Adrenal gland (tissue), 5 donors: Measurements from ENCODE around the gene RXYLT1.

Source experiments
- POLR2A ChIP-seq, 2 donors: fragments of 450-650 bp; IDR thresholded peaks; one replicate each; pipeline ENCODE4 v1.6.1; 2017; ENCODE audit warnings: antibody characterized with exemption in 2 of 2, mild to moderate bottlenecking in 2 of 2, moderate library complexity in 1 of 2
- TF ChIP-seq, protein P1 (sequence below), 6 experiments: fragments of 450-650 bp in 4 of 6; fragments of 200-600 bp in 2 of 6; sonication (generic) in 1 of 6; IDR thresholded peaks; 1 replicate in 5 of 6; 2 replicates in 1 of 6; pipeline versions ENCODE4 v1.5.1 to v1.8.0; 2016 to 2021; ENCODE audit warnings: antibody characterized with exemption in 6 of 6, mild to moderate bottlenecking in 2 of 6, moderate library complexity in 1 of 6
- donor health status: DM: no; HTN: no; CAD: no.

GRCh38 chr12:63752841-63753240 is 26.9 kb upstream of the RXYLT1 start:
- TF ChIP-seq, protein P1, sequence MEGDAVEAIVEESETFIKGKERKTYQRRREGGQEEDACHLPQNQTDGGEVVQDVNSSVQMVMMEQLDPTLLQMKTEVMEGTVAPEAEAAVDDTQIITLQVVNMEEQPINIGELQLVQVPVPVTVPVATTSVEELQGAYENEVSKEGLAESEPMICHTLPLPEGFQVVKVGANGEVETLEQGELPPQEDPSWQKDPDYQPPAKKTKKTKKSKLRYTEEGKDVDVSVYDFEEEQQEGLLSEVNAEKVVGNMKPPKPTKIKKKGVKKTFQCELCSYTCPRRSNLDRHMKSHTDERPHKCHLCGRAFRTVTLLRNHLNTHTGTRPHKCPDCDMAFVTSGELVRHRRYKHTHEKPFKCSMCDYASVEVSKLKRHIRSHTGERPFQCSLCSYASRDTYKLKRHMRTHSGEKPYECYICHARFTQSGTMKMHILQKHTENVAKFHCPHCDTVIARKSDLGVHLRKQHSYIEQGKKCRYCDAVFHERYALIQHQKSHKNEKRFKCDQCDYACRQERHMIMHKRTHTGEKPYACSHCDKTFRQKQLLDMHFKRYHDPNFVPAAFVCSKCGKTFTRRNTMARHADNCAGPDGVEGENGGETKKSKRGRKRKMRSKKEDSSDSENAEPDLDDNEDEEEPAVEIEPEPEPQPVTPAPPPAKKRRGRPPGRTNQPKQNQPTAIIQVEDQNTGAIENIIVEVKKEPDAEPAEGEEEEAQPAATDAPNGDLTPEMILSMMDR (IDR thresholded peaks at IDR 0.05): no peak
- TF ChIP-seq POLR2A (IDR thresholded peaks at IDR 0.05): no peak
